Activated T-cell treated with anti-CD3 and anti-CD28 coated beads for 1 hour (primary cell): Measurements from ENCODE around the gene LRRC26.

ENCODE experiments used
- DNase-seq: peaks from one replicate; pipeline ENCODE4 v3.0.0-alpha.2; 2020; ENCODE audit warnings: low read depth

The LRRC26 gene

DNA sequence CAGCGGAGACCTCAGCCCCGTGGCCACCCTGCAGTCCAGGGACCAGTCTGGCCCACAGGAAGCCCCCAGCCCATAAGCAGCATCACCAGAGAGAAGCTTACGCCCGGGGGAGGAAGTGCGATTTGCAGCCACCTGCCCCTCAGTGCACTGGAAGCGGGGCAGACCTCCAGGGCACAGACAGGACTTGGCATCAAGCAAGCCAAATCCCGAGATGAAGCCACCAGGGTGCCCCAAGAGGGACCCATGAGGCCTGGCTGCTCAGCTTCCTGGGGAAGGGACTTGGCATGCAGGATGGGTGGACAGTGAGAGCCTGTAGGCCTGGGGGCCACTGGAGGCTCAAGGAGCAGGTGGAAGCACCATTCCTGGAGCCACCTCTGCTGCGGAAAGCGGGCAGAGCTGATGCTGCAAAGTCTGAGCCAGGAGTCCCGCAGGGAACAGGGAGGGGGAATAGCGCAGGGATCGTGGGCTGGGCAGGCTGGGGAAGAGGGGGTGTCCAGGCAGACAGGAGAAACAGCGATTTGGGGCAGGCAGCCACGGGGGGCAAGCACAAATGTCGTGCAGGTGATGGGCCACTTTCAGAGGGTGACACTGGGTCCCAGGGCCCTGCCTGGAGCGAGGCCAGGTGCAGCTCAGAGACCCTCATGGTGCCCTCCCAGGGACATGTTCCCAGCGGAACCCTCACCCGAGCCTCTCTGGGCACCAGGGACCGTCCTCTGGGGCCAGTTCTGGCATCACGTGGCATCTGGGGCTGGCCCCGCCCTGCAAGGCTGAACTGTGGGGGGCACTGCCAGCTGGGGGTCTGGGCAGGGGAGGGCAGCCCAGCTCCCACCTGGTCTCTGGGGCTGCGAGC is 3.2 kb downstream of the LRRC26 start:
- DNase-seq, result no peak

DNA sequence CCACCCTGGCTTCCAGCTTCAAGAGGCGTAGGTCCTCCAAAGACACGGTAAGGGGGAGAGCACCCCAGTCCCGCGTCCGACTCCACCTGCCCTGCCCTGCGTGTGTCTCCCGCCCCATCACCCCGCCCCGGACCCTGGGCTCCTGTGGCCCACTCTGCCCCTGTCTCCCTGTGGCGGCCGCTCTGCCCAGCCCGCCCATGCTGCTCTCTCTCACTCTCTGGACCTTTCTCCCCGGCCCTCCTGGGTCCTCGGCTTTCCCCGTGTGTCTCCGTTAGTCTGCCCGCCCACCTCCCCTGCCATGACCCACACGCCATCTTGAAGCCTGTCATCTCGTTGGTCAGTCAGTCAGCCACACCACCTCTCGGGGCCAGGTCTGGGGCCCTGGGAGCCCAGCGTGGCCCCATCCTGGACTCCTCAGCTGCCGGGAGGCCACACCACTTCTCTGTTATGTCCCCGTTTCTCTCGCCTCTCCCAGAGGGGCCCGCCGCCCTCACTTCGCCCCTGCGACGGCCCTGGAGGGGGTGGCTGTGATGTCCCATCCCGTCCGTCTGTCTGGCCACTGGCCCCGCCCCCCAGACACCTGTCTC is 4.5 kb downstream of the LRRC26 start:
- no peak for DNase-seq

DNA sequence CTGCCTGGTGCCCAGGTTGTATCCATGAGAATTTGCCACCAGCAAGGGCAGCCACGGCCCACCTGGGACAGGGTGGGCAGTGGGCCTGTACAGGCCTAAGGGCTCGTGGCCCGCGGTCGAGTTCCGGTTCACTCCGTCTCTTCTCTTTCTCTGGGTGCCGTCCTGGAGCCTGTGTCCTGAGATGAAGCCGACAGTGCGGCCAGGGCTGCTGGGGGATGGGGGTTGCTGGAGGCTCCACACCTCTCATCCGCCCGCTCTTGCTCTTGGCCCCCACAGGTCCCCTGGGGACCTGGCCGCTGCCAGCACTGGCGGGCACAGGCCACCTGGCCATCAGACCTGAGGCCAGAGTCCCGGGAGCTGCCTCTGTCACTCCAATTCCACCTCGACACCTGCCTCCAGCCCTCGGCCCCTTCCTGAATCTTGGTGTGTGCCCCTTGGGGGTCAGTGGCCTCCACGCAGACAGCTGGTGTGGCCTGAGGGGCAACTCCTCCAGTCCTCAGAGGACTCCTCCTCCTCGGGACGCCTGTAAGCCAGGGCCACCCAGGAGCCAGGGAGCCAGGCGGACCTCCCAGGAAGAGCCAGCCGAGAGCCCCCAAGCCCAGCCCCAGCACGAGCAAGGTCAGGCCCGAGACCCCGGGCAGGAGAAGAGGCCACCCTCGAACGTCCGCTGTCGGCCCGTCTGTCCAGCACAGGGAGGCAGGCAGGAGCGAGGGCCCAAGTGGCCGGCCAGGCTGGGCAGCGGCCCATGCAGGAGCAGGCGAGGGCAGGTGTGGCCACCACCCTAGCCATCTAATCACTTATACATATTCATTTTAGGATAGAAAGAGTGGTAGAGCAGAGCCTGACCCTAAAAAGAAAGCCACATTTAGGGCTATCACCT is 5.2 kb downstream of the LRRC26 start:
- DNase-seq, result no peak

GRCh38 chr9:137163805-137164204 is 6.0 kb downstream of the LRRC26 start:
- no peak for DNase-seq

- no peak for DNase-seq
These were observed 6.5 kb downstream of the LRRC26 start for GRCh38 chr9:137163365-137163715.

DNA sequence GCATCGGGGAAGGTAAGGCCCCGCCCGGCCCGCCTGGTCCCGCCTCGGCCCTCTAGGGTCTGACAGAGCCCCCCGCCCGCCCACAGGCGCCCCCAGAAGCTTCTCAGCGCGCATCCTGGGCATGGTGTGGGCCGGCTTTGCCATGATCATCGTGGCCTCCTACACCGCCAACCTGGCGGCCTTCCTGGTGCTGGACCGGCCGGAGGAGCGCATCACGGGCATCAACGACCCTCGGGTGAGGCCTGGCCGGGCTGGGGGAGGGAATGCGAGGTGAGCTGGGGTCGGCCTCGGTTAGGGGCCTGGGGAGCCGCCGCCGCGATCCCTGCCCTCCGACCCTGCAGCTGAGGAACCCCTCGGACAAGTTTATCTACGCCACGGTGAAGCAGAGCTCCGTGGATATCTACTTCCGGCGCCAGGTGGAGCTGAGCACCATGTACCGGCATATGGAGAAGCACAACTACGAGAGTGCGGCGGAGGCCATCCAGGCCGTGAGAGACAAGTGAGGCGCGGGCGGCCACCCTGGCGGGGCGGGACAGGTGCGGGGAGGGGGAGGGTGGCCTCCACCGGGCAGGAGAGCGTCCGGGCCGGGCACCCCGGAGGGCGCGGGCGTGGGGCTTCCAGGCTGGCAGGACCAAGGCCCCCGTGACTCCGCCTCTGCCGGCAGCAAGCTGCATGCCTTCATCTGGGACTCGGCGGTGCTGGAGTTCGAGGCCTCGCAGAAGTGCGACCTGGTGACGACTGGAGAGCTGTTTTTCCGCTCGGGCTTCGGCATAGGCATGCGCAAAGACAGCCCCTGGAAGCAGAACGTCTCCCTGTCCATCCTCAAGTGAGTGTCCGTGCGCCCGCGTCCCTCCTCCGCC is 7.1 kb downstream of the LRRC26 start:
- DNase-seq, result no peak

DNA sequence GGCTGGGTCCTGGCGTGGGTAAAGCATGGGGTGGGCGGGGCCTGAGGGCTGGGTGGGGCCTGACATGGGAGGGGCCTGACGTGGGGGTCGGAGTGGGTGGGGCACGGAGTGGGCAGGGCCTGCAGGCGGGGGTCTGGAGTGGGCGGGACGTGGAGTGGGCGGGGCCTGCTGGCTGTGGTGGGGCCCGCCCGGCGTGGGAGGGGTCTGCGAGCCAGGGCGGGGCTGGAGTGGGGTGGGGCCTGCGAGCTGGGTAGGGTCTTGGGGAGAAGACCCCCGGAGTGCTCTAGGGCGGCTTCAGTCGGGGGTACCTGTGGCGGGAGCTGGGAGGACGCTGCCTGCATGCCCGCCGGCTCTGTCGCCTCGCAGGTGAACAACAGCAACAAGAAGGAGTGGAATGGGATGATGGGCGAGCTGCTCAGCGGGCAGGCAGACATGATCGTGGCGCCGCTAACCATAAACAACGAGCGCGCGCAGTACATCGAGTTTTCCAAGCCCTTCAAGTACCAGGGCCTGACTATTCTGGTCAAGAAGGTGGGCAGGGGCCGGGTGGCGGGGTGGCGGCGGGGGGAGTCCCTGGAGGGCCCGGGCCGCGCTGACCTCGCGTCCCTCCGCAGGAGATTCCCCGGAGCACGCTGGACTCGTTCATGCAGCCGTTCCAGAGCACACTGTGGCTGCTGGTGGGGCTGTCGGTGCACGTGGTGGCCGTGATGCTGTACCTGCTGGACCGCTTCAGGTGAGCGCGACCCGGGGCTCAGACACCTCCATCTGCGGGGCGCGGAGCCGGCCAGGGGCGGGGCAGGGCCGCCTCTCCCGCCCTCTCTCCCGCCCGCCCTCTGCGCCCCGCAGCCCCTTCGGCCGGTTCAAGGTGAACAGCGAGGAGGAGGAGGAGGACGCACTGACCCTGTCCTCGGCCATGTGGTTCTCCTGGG is 8.0 kb downstream of the LRRC26 start:
- DNase-seq, result no peak

- no peak for DNase-seq
These were observed 8.9 kb downstream of the LRRC26 start for GRCh38 chr9:137160716-137161557.

GRCh38 chr9:137160054-137160425 is 9.8 kb downstream of the LRRC26 start:
- no peak for DNase-seq

- DNase-seq, result no peak
These were observed 10.5 kb downstream of the LRRC26 start for GRCh38 chr9:137159105-137160053.

DNA sequence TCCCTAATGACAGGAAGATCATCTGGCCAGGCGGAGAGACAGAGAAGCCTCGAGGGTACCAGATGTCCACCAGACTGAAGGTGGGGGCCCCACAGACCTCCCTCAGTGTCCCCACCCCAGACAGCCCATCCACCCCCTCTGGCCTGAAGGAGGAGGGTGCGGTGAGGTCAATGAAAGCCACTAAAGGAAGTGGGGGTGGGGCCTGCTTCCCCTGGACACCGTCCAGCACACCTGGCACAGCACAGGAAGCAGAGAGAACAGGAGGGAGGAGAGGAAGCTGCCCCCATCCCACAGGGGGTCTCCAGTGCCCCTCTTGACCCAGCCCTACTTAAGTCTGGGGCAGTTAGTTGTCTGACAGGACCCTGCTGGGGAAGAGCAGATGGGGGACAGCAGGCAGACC is 11.2 kb downstream of the LRRC26 start:
- DNase-seq, result no peak

GRCh38 chr9:137157618-137158415 is 12.0 kb downstream of the LRRC26 start:
- DNase-seq, result no peak

DNA sequence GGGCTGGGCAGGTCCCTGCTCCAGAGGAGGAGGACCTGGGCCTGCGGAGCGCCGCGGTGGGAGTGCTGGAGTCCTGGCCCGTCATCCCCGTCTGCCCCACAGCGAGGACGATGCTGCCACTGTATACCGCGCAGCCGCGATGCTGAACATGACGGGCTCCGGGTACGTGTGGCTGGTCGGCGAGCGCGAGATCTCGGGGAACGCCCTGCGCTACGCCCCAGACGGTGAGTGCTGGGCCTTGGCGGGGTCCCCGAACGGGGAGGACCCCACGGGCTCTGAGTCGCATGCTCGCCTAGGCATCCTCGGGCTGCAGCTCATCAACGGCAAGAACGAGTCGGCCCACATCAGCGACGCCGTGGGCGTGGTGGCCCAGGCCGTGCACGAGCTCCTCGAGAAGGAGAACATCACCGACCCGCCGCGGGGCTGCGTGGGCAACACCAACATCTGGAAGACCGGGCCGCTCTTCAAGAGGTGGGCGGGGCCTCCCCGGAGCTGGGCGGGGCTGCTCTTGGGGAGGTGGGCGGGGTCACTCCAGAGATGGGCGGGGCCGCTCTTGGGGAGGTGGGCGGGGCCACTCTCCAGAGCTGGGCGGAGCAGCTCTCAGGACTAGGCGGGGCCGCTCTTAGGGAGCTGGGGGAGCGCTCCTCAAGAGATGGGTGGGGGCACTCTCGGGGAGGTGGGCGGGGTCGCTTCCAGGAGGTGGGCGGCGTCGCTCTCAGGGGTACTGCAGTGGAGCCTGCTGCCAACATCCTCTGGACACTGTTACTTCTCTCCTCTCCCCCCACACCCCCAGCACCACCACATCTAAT is 13.1 kb downstream of the LRRC26 start:
- DNase-seq, result peak; percentile 54

DNA sequence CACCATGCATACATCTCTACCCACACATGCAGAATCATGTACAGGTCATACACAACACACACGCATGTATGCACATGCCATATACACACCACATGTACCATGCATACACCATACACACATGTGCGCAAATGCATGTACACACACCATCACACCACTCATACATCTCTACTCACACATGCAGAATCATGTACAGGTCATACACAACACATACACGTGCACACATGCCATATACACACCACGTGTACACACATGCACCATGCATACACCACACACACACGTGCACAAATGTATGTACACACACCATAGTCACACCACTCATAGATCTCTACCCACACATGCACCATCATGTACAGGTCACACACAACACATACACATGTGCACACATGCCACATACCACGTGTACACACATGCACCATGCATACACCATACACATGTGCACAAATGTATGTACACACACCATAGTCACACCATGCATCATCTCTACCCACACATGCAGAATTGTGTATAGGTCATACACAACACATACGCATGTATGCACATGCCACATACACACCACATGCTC is 16.9 kb downstream of the LRRC26 start:
- DNase-seq, result no peak

- DNase-seq, result no peak
These were observed 19.0 kb downstream of the LRRC26 start for GRCh38 chr9:137150617-137151457.
